Activated naive CD4-positive, alpha-beta T cell treated with anti-CD3 and anti-CD28 coated beads, Interleukin-2, amount 50 U/mL, for 16 hours (primary cell): ENCODE data around the gene DGCR2.
"Not testable (repeated sequence)": the region's sequence is repeated elsewhere in the genome, so short reads cannot be mapped to it uniquely, and the experiment has no call there.

ENCODE experiments used
- DNase-seq: peaks from one replicate; pipeline ENCODE4 v3.0.0-alpha.2; 2020

Gene DGCR2

DNA sequence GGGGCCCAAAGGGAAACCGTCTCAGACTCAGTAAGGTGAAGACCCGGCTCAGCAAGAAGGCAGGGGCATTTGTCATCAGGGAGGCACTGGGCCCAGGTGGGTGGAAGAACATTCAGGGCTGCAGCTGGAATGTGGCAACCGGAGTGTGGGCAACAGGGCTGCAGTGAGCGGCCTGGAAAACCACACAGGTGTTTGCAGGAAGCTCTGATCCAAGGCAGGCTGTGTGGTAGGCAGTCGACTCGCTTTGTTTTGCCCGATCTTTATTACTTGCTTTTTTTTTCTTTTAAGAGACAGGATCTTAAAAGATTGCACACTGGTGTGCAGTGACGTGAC, 82.8 kb downstream of the DGCR2 start:
- DNase-seq: no peak

DNA sequence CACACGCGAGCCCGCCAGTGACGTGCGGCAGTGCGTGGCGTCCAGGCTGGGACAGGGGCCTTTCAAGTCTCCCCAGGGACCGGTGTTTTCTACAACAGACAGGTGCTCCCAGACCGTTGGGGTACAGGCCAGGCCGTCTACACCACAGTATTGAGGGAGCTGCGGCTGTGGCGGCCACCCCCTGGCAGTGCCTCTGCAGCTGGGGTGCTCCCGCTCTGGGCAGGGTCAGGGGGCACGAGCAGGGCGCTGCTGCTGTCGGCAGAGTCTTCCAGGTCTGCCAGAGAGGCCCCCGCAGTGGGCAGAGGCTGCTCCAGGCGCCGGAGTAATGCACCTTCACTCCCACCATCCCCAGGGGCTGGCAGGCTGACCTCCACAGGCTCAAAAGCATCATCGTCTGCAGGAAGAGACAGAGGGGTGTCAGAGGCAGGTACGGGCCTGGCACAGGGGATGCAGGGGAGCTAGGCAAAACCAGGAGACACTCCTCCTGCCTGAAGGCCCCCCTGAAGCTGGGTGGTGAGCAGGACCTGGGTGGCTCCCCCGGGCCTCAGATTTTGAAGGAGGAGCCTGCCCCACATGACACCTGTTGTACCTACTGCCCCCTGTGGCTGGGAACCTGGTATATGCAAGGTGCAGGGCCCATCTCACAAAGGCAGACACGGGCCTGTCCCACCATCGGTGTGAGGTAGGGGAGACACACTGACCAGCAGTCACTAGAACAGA, 83.3 kb downstream of the DGCR2 start:
- no peak for DNase-seq

DNA sequence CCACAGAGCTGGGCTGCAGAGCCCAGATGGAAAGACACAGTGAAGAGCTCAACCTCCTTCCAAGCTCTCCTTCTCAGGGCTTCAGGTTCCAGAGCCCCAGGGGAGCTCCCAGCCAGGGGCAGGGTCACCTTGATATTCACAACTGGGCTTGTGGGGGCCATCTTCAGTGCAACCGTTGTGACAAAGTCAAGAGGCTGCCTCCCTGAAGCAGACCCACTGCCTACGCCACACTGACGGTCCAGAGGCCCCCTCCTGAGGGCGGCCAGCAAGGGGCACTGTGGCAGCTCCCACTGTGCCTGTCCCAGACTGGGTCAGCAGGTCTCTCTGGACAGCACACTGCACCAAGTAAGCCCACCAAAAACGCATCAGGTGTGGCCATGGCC, 84.1 kb downstream of the DGCR2 start:
- no peak for DNase-seq

DNA sequence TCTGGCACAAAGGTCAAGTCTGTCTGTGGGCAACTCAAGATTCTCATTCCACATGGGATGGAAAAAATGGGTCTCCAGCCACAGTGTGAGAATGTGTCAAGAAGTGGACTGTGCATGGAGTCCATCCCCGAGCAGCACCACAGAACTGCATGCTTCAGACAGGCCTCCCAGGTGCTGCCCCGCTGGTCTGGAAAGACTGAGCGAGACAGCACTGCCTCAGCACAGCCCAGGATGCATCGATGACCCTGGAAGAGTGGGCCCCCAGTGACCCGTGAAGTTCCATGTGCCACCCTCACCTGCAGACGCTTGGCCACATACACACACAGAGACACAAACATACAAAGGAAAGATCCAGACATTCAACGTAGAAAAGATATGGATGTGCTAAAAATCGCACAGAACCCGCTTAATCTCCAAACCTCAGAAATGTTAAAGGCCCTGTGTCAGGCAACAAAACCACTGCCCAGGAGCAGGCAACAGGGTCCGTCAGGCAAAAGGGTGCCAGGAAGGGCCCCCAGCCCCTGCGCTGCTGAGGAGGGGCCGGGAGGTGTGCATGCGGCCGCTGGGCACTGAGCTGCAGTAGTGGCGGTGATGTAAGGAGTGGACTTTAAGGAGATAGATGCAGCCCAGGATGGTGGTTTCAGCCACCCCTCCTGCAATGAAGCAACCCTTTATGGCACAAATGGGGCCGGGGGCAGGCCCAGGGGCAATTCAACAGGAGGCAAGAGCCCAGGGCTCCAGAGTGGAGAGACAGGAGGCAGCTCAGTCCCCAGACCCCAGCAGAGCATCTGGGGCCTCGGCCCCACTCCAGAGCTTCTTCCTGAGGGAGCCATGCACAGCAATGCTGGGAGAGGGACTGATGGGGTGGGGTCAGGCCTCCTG, 84.7 kb downstream of the DGCR2 start:
- DNase-seq: no peak

DNA sequence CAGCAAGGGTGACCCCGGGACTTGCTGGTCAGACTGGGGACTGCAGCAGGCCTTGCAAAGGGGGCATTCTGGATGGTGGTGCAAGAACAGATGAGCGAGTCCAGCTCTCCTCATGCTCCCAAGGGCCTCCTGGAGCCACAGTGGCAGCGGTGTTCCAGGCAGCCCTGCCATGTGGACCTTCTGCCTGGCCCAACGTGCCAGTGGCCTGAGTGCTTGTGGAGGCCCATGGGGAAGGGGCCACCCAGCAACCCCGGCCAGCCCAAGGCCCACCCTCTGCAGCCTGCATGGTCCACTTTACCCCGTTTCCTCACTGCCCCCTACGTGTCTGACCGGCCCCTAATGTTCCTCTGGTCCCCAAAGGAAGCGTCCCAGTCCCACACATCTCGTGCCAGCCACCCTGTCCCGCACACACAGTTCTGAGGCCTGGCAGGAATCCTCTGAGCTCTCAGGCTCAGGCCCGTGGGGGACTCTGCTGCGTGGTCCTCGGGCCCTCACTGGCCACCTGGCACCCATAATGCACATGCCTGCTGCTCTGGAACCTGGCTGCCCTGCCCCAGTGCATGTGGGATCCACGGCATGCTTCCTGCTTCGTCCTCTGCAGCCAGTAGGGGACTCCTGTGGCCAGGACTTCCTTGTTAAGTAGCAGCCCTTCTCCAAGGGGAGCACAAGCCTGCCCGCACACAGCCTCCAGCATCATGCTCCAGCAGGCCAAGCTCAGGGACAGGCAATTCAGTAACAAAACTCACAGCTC, 85.5 kb downstream of the DGCR2 start:
- DNase-seq: no peak

DNA sequence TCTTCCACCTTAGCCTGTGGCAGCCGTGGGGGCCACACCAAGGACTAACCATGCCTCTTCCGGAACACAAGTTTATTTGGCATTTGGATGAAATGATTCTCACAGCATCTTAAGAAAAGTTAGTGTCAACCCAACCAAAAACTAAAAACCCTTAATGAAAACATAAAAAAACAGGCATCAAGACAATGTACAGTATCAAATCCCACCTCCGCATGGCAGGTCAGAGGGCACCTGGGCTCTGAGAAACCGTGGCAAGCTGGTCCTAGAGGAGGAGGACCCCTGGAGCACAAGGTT, 86.0 kb downstream of the DGCR2 start:
- DNase-seq: no peak

DNA sequence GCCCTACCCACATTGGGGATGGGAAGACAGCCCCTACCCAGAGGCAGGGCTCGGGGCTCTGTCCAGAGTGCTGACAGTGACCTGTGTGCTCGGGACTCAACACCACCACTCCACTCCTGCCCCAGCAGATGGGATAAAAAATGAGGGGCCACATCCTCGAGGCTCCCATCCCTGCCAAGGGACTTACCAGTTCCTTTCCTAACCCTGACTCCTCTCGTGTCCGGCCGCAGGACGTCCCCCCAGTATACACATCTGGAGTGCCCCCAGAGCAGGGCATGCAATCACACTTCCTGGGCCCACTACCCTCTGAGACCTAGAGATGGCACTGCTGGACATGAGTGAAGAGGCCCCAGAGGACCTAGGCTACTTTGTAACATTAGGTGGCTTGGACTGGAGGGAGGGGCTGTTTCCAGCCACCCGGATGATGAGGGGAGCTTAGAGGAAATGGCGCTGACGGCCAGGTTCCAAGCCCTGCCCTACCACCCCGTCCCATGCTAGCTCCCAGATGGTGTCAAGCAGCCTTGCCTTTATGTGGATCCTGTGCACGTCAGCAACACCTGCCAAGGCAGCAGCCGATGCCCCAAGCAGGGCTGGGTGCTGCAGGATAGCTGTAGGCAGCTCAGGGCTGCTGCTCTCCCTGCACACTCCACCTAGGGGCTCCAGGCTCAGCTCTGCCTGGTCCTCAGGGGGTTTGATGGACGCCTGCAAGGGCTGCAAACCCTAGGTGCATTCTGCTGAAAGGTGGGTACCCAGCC, 86.6 kb downstream of the DGCR2 start:
- no peak for DNase-seq

DNA sequence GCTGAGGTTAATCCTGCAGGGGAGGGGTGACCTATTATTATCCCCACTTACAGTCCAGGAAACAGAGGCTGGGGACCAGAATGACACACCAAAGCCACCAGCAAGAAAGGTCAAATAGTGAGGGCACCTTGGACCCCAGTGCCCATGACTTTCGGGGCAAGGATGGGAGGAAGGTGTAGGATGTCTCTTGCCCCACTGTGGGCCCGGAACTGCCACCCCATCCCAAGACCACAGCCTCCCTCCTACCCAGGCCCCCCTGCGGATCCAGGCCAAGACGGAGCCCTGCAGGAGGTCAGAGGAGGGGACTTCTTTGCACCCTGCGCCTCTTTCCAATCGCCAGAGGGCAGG, 87.1 kb downstream of the DGCR2 start:
- DNase-seq: not testable (repeated sequence)

DNA sequence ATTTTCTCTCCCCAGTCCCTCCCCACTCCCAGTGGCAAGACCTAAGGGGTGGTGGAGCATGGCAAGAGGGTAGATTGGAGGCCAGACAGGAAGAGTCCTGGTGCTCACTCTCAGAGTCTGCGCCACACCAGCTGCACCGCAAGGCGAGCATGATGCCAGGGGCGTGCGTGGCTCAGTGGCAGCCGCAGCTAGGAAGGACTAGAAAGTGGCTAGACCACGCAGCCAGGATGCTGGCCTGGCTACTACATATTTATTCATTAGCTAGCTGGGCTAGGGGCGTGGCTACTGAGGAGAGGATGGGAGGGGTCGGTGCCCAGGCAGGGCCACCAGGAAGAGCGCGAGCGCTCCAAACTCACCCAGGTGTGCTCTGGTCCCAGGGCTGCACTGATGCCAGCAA, 87.5 kb downstream of the DGCR2 start:
- DNase-seq: not testable (repeated sequence)

DNA sequence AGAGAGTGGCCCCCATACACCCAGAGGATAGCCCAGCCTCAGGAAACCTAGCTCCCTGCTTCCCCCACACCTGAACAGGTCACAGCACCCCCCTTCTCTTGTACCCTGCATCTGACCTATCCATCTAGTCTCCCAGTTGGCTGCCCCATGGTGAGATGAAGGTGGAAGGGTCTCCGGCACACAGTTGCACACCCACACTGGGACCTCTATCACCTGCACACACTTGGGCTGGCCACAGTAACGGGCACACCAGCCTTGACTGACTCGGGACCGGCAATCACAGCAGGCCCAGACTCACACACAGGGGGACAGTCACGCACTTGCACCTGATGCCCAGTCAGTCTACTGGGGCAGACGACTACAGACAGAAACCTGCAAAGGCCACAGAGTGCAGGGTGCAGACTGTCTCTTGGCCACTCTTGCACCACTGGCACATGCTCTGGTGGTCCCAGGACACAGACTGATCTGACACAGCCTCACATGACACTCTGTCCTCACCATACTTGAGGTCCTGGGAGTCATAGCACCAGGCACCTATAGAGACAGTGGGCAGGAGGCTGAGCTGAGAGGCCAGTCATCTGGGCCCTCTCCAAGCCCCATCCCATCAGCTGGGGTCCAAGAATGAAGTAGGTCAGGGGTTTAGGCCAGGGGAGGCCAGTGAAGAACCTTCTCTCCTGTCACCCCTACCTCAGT, 88.0 kb downstream of the DGCR2 start:
- not testable (repeated sequence) for DNase-seq

DNA sequence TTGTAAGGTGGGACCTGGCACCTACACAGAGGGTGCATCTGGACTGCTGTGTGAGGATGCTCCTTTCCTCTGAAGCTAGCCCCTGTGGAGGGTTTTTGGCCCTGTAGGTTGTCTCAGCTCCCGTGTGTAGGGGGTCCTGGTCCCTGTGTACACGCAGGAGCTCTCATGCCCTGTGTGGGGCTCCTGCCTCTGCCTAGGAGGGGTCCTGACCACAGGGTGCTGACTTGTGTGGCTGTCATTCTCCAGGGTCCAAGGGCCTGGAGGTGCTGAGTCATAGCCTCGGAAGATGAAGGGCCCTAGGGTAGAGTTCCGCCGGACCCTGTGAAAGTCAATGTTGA, 88.7 kb downstream of the DGCR2 start:
- not testable (repeated sequence) for DNase-seq

DNA sequence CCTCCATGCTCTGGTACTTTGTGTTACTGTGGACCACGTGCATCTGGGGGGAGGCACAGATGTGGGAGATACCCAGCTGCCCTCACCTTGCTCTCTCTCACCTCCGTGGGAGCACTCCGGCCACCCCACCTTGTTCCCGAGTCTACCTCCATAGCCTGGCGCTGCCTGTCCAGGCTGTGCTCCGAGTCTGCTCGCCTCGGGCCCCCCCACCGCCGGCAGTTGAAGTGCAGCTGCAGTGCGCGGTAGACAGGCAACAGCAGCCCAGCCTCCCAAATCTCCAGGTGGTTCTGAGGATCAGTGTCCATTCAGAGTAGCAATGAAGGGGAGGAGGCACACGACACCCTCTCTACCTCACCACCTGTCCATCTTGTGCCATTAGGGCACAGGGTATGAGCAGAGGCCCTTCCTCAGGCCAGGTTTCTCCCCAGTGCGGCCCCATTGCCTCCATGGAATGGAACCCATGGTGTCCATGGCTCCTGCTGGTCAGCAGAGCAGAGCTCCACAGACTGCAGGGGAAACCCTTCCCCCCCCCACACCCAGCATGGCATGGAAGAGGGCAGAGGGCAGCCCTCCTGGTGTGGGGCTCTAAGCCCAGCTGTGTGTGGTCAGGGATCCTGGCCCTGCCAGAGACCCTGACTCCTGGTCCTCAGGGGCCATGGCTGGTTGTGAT, 89.2 kb downstream of the DGCR2 start:
- not testable (repeated sequence) for DNase-seq

DNA sequence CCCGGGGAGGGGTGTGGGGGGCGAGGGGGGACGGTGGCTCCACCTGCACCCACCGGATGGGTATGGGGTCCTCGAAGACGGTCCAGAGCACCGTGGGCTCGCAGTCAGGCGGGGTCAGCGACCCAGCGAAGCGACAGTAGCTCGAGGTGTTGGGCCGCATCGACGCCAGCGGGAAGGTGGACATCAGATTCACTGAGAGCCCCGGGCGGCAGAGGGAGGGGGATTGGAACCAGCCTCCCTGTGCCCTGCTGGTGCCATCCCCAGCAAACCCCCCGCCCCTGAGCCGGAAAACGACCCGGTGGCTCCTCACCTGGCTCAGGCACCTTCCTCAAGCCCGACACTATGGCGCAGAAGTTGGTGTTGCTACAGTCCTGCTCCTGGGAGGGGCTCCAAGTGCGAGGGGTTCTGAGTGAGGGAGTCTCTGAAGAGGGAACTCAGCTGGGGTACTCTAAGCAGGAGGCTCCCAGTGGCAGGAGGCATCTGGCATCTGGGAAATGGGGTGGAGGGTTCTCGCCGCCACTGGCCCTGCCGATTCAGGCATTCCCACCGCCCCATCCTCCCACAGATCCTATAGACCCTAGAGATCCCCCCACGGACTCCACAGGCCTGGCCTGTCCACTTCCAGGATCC, 89.9 kb downstream of the DGCR2 start:
- not testable (repeated sequence) for DNase-seq

DNA sequence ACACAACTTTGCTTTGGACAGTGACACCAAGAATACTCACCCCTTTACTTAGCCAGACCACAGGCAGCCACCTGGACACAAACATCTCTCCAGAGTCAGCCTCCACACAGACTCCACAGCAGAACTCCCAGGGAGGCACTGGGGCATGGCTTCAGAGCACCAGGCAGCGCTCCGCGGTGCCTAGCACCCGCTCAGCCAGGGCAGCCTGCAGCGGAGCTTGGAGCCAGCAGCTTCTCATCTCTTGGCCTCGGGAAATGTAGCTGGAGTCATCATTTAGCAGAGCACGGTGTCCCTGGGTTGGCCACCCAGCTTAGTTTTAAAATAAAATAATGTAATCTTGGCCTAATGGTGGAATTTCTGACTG, 91.3 kb downstream of the DGCR2 start:
- DNase-seq: not testable (repeated sequence)

DNA sequence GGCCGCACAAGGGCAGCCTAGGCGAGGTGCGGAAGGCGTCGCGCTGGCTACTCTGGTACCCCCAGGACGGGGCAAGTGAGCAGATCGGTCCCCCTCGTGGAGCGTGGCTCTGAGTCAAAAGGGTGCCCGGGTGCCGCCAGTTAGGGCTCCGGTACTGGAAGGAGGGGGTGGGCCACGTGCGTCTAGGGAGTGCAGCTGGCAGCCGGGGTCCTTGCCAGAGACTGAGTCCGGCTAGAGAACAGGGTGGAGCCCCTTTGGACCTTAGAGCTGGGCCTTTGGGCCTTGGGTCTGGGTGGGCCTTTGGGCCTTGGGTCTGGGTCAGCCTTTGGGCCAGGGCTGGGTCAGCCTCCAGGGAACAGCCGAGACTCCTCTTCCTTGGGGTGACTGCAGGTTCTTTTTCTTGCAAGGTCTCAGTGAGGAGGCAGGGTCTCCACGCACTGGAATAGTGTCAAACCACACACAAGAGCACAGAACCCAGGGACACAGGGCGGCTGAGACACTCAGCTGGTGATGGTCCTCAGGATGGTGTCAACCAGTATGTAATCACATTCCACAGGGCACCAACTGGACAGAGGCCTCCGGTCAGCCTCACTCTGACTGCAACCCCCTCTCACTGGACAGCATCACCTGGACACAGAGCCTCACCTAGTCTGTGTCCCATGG, 91.9 kb downstream of the DGCR2 start:
- DNase-seq: not testable (repeated sequence)

DNA sequence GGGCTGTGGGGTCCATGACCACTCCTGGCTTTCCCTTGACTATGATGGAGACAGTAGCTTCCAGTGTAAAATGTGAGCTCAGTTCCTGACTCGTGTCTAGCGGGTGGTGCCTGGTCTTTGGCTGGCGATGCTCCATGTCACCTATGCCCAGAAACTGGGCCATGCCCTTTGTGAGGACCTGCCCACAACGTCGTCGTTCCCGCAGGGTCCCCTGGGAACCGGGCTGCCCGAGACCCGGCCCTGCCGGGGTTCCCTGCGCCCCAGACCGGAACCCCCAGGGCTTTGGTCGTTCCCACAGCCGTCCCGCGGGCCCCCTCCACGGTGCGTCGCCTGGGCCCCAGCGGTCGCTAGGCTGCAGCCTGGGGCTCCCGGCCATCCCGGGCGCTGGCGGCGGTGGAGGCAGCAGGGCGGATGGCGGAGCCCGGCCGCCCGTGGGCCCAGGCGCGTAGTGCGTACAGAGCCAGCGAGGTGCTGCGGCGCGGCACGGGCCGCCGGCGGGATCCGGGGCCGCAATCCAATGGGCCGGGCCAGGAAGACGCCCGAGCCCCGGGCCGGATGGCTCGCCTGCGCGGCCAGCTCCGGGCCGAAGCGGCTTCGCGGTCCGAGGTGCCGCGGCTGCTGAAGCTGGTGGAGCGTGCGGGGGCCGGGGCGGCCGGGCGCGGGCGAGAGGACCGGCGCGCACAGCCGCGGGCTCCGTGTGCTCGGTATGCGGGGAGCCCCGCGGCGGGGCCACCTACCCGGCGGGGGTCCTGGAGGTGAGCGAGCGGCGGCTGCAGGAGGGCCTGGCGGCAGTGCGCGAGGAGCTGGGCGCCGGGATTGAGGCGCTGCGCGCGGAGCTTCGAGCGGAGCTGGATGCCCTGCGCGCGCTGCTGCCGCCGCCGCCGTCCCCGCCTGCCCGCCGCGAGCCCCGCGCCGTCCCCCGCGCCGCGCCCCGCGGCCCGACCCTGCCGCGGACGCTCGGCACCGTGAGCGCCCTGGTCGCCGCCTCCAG, 92.8 kb downstream of the DGCR2 start:
- DNase-seq: not testable (repeated sequence)

DNA sequence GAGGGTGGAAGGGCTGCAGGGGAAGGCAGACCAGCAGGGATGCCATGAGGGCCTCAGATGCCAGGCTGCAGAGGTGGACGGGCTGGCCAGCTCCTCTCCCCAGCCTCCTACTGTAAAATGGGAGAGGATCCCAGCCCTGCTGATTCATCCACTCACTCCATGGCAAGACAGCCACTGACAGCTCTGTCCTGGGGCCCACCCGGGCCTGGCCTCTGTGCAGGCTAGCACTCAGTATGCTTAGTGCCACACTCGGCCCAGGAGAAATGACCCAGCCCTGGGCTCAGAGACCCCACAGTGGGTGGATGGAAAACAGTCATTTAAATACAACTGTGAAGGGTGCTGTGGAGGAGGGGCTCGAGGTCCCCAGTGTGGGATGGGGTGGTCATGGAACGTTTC, 94.2 kb downstream of the DGCR2 start:
- not testable (repeated sequence) for DNase-seq

DNA sequence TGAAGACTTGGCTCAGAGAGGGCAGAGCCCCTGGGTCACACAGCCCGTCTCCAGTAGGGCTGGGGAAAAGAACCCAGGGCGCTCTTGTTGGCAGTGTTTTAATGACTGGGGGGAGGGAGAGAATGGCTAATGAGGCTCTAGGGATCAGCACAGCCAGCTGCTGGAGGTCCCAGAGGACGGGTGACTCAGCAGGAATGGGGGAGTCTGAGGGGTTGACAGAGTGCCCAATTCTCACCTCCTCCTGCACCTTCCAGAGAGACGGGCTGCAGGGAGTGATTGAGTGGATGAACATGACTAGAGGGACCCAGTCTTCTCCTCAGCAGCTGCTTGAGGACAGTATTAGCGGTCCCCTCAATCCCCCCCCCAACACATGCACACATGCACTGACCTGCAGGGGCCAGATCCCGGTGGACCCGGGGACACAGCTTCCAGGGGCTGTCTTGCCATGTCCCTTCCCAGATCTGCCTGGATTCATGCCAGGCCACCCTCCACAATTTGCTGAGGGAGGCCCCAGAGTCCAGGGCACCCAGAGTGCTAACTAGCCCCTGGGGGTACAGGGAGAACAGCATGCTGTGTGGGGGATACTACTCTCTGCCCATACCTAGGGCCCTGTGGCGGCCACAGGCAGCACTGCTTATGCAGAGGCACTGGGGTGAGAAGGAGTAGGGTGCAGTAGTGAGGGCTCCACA, 94.7 kb downstream of the DGCR2 start:
- not testable (repeated sequence) for DNase-seq

DNA sequence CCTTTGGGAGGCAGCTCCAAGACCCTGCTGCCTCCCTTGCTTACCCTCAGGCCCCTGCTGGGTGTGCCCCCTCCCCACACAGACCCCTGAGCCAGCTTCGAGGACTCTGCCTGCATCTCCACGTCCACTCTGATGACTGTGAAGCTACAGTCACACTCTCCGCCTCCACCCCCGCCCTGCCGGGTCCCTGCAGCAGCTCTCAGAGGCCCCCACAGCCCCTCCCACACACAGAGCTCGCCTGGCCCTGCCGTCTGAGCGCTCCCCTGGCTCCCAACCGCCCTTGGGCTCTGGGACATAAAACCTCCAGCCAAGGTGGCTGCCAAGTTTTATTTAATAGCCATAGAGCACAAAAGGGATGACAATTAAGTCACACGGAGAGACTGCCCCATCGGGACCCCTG, 96.1 kb downstream of the DGCR2 start:
- DNase-seq: not testable (repeated sequence)
